ENCODE data around the gene COA3. TPM values are rescaled to one million over a fixed set of nuclear protein-coding genes. Genes with fewer than 3 reads are reported as not detected.

COA3 gene
- total and polyA plus RNA-seq, 2 experiments from 2014 or later, result 81.2 to 138 TPM

DNA sequence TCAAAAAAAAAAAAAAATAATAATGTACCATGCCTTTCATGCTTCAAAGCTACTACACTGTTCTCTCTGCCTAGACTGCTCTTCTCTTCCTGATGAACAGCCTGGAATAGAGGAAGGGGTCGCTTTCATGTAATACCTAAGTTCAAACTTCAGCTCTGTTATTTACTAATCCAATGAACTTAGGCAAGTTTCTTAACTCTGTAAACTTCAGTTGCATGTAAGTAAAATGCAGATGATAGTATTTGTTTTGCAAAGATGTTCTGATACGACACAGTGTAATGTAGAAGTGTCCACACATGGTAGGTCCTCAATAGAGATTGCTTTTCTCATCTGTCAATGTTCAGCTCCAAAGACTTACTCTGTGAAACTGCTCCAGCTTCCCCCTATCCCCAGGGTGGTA lies 6.6 kb downstream of the COA3 start:
- Mint-ChIP-seq H3K4me1 (no peaks in the 10 kb centered on the region), H3K27ac (no peak overlapping the region), H3K36me3 (ENCODE audit: low read depth) (peaks cover 7% of the 10 kb centered on the region), H3K9me3 (no peaks in the 10 kb centered on the region), H3K27me3 (ENCODE audit: insufficient read depth, low read depth, poor library complexity) (peaks cover 8% of the 10 kb centered on the region), H3K4me3 (no peak overlapping the region)
- no peaks in the 10 kb centered on the region for H3K36me3 ChIP-seq (ENCODE audit: insufficient read depth)
- H3K4me2 ChIP-seq, result no peak overlapping the region
- H3F3A ChIP-seq (replicated peaks; ENCODE audit: low read depth), result no peaks in the 10 kb centered on the region
- H3K4me1 ChIP-seq (ENCODE audit: insufficient read depth), result no peaks in the 10 kb centered on the region
- no peak overlapping the region for H3K27ac ChIP-seq (ENCODE audit: low read depth)
- no peaks in the 10 kb centered on the region for H4K20me1 ChIP-seq (replicated peaks; ENCODE audit: insufficient read depth)
- ATAC-seq (no peak), DNase-seq (ENCODE audit: low spot score) (no peak)
- H3K79me2 ChIP-seq (replicated peaks; ENCODE audit: insufficient read depth), result no peaks in the 10 kb centered on the region
- H3K9me2 ChIP-seq (ENCODE audit: insufficient read depth), result no peaks in the 10 kb centered on the region
- no peaks in the 10 kb centered on the region for H3K27me3 ChIP-seq (ENCODE audit: insufficient read depth)
- TF ChIP-seq EZH2 (IDR thresholded peaks at IDR 0.05; ENCODE audit: low read depth, unreplicated experiment) (no peak), NANOG (IDR thresholded peaks at IDR 0.05; ENCODE audit: borderline replicate concordance) (no peak), ZNF114 (CRISPR knock-in tag; IDR thresholded peaks at IDR 0.05) (no peak)
- TF ChIP-seq, protein P1, sequence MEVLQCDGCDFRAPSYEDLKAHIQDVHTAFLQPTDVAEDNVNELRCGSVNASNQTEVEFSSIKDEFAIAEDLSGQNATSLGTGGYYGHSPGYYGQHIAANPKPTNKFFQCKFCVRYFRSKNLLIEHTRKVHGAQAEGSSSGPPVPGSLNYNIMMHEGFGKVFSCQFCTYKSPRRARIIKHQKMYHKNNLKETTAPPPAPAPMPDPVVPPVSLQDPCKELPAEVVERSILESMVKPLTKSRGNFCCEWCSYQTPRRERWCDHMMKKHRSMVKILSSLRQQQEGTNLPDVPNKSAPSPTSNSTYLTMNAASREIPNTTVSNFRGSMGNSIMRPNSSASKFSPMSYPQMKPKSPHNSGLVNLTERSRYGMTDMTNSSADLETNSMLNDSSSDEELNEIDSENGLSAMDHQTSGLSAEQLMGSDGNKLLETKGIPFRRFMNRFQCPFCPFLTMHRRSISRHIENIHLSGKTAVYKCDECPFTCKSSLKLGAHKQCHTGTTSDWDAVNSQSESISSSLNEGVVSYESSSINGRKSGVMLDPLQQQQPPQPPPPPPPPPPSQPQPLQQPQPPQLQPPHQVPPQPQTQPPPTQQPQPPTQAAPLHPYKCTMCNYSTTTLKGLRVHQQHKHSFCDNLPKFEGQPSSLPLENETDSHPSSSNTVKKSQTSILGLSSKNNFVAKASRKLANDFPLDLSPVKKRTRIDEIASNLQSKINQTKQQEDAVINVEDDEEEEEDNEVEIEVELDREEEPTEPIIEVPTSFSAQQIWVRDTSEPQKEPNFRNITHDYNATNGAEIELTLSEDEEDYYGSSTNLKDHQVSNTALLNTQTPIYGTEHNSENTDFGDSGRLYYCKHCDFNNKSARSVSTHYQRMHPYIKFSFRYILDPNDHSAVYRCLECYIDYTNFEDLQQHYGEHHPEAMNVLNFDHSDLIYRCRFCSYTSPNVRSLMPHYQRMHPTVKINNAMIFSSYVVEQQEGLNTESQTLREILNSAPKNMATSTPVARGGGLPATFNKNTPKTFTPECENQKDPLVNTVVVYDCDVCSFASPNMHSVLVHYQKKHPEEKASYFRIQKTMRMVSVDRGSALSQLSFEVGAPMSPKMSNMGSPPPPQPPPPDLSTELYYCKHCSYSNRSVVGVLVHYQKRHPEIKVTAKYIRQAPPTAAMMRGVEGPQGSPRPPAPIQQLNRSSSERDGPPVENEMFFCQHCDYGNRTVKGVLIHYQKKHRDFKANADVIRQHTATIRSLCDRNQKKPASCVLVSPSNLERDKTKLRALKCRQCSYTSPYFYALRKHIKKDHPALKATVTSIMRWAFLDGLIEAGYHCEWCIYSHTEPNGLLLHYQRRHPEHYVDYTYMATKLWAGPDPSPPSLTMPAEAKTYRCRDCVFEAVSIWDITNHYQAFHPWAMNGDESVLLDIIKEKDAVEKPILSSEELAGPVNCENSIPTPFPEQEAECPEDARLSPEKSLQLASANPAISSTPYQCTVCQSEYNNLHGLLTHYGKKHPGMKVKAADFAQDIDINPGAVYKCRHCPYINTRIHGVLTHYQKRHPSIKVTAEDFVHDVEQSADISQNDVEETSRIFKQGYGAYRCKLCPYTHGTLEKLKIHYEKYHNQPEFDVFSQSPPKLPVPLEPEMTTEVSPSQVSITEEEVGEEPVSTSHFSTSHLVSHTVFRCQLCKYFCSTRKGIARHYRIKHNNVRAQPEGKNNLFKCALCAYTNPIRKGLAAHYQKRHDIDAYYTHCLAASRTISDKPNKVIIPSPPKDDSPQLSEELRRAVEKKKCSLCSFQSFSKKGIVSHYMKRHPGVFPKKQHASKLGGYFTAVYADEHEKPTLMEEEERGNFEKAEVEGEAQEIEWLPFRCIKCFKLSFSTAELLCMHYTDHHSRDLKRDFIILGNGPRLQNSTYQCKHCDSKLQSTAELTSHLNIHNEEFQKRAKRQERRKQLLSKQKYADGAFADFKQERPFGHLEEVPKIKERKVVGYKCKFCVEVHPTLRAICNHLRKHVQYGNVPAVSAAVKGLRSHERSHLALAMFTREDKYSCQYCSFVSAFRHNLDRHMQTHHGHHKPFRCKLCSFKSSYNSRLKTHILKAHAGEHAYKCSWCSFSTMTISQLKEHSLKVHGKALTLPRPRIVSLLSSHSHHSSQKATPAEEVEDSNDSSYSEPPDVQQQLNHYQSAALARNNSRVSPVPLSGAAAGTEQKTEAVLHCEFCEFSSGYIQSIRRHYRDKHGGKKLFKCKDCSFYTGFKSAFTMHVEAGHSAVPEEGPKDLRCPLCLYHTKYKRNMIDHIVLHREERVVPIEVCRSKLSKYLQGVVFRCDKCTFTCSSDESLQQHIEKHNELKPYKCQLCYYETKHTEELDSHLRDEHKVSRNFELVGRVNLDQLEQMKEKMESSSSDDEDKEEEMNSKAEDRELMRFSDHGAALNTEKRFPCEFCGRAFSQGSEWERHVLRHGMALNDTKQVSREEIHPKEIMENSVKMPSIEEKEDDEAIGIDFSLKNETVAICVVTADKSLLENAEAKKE (CRISPR knock-in tag; IDR thresholded peaks at IDR 0.05), result no peak
- TF ChIP-seq, protein P2, sequence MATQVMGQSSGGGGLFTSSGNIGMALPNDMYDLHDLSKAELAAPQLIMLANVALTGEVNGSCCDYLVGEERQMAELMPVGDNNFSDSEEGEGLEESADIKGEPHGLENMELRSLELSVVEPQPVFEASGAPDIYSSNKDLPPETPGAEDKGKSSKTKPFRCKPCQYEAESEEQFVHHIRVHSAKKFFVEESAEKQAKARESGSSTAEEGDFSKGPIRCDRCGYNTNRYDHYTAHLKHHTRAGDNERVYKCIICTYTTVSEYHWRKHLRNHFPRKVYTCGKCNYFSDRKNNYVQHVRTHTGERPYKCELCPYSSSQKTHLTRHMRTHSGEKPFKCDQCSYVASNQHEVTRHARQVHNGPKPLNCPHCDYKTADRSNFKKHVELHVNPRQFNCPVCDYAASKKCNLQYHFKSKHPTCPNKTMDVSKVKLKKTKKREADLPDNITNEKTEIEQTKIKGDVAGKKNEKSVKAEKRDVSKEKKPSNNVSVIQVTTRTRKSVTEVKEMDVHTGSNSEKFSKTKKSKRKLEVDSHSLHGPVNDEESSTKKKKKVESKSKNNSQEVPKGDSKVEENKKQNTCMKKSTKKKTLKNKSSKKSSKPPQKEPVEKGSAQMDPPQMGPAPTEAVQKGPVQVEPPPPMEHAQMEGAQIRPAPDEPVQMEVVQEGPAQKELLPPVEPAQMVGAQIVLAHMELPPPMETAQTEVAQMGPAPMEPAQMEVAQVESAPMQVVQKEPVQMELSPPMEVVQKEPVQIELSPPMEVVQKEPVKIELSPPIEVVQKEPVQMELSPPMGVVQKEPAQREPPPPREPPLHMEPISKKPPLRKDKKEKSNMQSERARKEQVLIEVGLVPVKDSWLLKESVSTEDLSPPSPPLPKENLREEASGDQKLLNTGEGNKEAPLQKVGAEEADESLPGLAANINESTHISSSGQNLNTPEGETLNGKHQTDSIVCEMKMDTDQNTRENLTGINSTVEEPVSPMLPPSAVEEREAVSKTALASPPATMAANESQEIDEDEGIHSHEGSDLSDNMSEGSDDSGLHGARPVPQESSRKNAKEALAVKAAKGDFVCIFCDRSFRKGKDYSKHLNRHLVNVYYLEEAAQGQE (IDR thresholded peaks at IDR 0.05; ENCODE audit: unreplicated experiment), result no peak
- TF ChIP-seq, protein P3, sequence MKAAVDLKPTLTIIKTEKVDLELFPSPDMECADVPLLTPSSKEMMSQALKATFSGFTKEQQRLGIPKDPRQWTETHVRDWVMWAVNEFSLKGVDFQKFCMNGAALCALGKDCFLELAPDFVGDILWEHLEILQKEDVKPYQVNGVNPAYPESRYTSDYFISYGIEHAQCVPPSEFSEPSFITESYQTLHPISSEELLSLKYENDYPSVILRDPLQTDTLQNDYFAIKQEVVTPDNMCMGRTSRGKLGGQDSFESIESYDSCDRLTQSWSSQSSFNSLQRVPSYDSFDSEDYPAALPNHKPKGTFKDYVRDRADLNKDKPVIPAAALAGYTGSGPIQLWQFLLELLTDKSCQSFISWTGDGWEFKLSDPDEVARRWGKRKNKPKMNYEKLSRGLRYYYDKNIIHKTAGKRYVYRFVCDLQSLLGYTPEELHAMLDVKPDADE (IDR thresholded peaks at IDR 0.05), result no peak
- no peak overlapping the region for H3K4me3 ChIP-seq
- H2AFZ ChIP-seq, result no peak overlapping the region

Data from GM23338 (cell line).